ENCODE measurements around the gene LRRC2. TPM values are rescaled to one million over a fixed set of nuclear protein-coding genes. Genes with fewer than 3 reads are reported as not detected.
A peak's percentile ranks its signal among the peaks of the same experiment; 100 is the strongest.

Gene LRRC2
- total RNA-seq, 1 experiment from 2014 or later = 2.6 TPM

DNA sequence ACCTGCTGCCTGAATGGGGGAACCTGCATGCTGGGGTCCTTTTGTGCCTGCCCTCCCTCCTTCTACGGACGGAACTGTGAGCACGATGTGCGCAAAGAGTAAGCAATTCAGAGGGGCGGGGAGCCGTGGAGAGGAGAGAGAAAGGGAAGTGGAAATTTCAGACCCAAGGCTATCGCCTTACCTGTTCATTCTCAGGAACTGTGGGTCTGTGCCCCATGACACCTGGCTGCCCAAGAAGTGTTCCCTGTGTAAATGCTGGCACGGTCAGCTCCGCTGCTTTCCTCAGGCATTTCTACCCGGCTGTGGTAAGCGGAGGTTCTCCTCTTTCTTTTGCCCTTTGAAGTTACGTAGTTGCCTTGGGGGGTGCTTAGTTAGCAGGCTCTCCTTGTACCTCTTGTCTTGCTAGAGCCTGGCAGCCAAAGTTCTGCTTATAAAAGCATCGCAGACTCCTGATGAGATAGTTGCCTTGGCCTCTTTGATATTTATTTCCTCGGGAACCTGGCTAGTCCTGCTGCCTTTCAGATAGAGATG is 13.7 kb upstream of the LRRC2 start:
- peaks cover 7% of the 10 kb centered on the region; the same call in 1 of the 2 replicates for H3K4me1 ChIP-seq (ENCODE audit: insufficient read depth, low read length)
- H4K5ac ChIP-seq (ENCODE audit: insufficient read length, low read depth, low read length) = no peak overlapping the region
- H3K4me2 ChIP-seq (ENCODE audit: insufficient read depth, insufficient read length, low read length) = peak overlapping the region; percentile 96
- no peak overlapping the region for H3K27ac ChIP-seq (ENCODE audit: insufficient read length, low read depth, low read length)
- H3K18ac ChIP-seq (ENCODE audit: insufficient read length, low read depth, low read length) = no peak overlapping the region
- H2AFZ ChIP-seq (ENCODE audit: low read length) = no peak overlapping the region
- no peak overlapping the region for H3K56ac ChIP-seq (ENCODE audit: insufficient read length, low read depth, low read length)
- Mint-ChIP-seq H3K27ac (peak overlapping the region in 2 of 3 experiments; percentile 90 to 91; a peak in 4 of 7 replicates), H3K4me3 (peak overlapping the region; percentile 90 to 92), H3K4me1 (peaks cover 53 to 70% of the 10 kb centered on the region in 2 experiments), H3K9me3 (peaks cover 2 to 3% of the 10 kb centered on the region in 2 experiments; a peak in 3 of 5 replicates), H3K36me3 (ENCODE audit: insufficient read depth in 1 of 3, low read depth in 3 of 3) (peaks cover 63 to 70% (median 65%) of the 10 kb centered on the region in 3 experiments), H3K27me3 (ENCODE audit: low read depth) (no peaks in the 10 kb centered on the region)
- H3K9me3 ChIP-seq (ENCODE audit: control insufficient read depth, low read depth, low read length) = no peaks in the 10 kb centered on the region
- no peak overlapping the region for H3K14ac ChIP-seq (ENCODE audit: insufficient read depth, low read length)
- no peak overlapping the region for H2BK5ac ChIP-seq (ENCODE audit: insufficient read length, low read length)
- no peak overlapping the region for H3K23ac ChIP-seq (ENCODE audit: insufficient read length, low read depth, low read length)
- no peak overlapping the region for H2BK15ac ChIP-seq (ENCODE audit: low read depth, low read length)
- no peak overlapping the region for H3T11ph ChIP-seq (ENCODE audit: low read length)
- H4K20me1 ChIP-seq (ENCODE audit: control insufficient read depth, insufficient read depth, insufficient read length) = no peaks in the 10 kb centered on the region
- no peak overlapping the region for H2AK5ac ChIP-seq (ENCODE audit: insufficient read length, low read length)
- peaks cover 6% of the 10 kb centered on the region for H3K79me1 ChIP-seq (ENCODE audit: insufficient read depth, low read depth, low read length, poor library complexity, severe bottlenecking)
- H3K79me2 ChIP-seq (ENCODE audit: insufficient read depth, low read length) = peaks cover 23% of the 10 kb centered on the region; the same call in 1 of the 2 replicates
- TF ChIP-seq, protein P1, sequence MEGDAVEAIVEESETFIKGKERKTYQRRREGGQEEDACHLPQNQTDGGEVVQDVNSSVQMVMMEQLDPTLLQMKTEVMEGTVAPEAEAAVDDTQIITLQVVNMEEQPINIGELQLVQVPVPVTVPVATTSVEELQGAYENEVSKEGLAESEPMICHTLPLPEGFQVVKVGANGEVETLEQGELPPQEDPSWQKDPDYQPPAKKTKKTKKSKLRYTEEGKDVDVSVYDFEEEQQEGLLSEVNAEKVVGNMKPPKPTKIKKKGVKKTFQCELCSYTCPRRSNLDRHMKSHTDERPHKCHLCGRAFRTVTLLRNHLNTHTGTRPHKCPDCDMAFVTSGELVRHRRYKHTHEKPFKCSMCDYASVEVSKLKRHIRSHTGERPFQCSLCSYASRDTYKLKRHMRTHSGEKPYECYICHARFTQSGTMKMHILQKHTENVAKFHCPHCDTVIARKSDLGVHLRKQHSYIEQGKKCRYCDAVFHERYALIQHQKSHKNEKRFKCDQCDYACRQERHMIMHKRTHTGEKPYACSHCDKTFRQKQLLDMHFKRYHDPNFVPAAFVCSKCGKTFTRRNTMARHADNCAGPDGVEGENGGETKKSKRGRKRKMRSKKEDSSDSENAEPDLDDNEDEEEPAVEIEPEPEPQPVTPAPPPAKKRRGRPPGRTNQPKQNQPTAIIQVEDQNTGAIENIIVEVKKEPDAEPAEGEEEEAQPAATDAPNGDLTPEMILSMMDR (conservative IDR thresholded peaks at IDR 0.05) = no peak
- no peak overlapping the region for H2BK20ac ChIP-seq (ENCODE audit: low read depth, low read length, poor library complexity, severe bottlenecking)
- H3K27me3 ChIP-seq (ENCODE audit: insufficient read depth, low read length) = no peaks in the 10 kb centered on the region
- H3K9ac ChIP-seq (ENCODE audit: extremely low read depth, insufficient read length, low read length) = peak overlapping the region; percentile 91
- H4K8ac ChIP-seq (replicated peaks; ENCODE audit: insufficient read length, low read depth, low read length) = no peak overlapping the region
- no peak overlapping the region for H3K4ac ChIP-seq (ENCODE audit: low read depth, low read length)
- H2BK12ac ChIP-seq (ENCODE audit: insufficient read length, low read depth, low read length) = no peak overlapping the region
- no peak overlapping the region for H4K91ac ChIP-seq (ENCODE audit: insufficient read length, low read depth, low read length)
- no CpG with 5 or more reads among the region's 14 CpGs for WGBS (ENCODE audit: extremely low coverage, insufficient read length, low lambda C conversion rate)
- no peak overlapping the region for H2BK120ac ChIP-seq (ENCODE audit: low read depth, low read length, poor library complexity, severe bottlenecking)
- H3K23me2 ChIP-seq (ENCODE audit: insufficient read length, low read depth, low read length, poor library complexity, severe bottlenecking) = peaks cover 27% of the 10 kb centered on the region
- no peak for DNase-seq
